HCT116 (cell line): ENCODE data around the gene RASL11A. TPM values are rescaled to one million over a fixed set of nuclear protein-coding genes. Genes with fewer than 3 reads are reported as not detected.

Experiments
- ATAC-seq: fragments of 200-7000 bp; cut with Tn5 transposase; 2 replicates; pipeline ENCODE4 v1.9.1; 2020; ENCODE audit warnings: mild to moderate bottlenecking, moderate library complexity
- BruUV-seq: library from RNA; stranded (reverse); fragments of 400-500 nt; replicated peaks from 2 replicates; lab custom pipeline; 2021; lab: Mats Ljungman, UMichigan
- CTCF ChIA-PET: fragments of 300-600 bp; sonication (Branson Sonifier 250); formaldehyde crosslinking; loops from one replicate; lab custom pipeline; 2021; ENCODE audit warnings: antibody characterized with exemption; lab: Charles Lee
- POLR2A ChIA-PET: fragments of 300-600, 350-600 bp; sonication (Branson Sonifier 250); formaldehyde crosslinking; loops from one replicate; lab custom pipeline; 2021; ENCODE audit warnings: antibody characterized with exemption; lab: Charles Lee
- RAD21 ChIA-PET, 2 experiments: fragments of 300-600 bp; sonication (Branson Sonifier 250); formaldehyde crosslinking; loops; one replicate each; lab custom pipeline; 2023; ENCODE audit warnings: low total read pairs in 2 of 2; ENCODE audit not compliant: uncharacterized antibody in 2 of 2, unreplicated experiment in 2 of 2, low non-redundant PET in 1 of 2; lab: Charles Lee
- DNase-seq: peaks from one replicate; pipeline ENCODE4 v3.0.0-alpha.2; 2010; ENCODE audit warnings: low read depth, low spot score
- H2AFZ ChIP-seq: fragments of 200-600 bp; shearing (Covaris generic), sonication (generic); 2 replicates; pipeline ENCODE4 v1.6.1; 2017; ENCODE audit warnings: low read depth, mixed run types, mixed read lengths, antibody characterized with exemption, low read length; ENCODE audit not compliant: poor library complexity, severe bottlenecking
- H3K27ac ChIP-seq: 2 replicates; pipeline ENCODE4 v1.5.1; 2012; ENCODE audit warnings: low read depth, low read length
- H3K27me3 ChIP-seq: fragments of 200-600 bp; sonication (generic); 2 replicates; pipeline ENCODE4 v1.6.1; 2016; ENCODE audit warnings: mixed run types, low read length, mixed read lengths; ENCODE audit not compliant: insufficient read depth
- H3K36me3 ChIP-seq, 2 experiments: fragments of 200-500 bp in 1 of 2; fragments of 200-600 bp in 1 of 2; sonication (Bioruptor generic) in 1 of 2; sonication (generic) in 1 of 2; 2 replicates each; pipeline versions ENCODE4 v1.5.1 to v1.6.1; 2014 to 2016; ENCODE audit warnings: low read length in 2 of 2, inconsistent platforms in 1 of 2, mixed read lengths in 1 of 2, mixed run types in 1 of 2; ENCODE audit not compliant: insufficient read depth in 2 of 2, control insufficient read depth in 1 of 2
- H3K4me1 ChIP-seq, 2 experiments: fragments of 200-600 bp in 1 of 2; sonication (generic) in 1 of 2; 2 replicates each; pipeline versions ENCODE4 v1.5.1 to v1.6.1; 2012 to 2017; ENCODE audit warnings: low read length in 2 of 2, inconsistent platforms in 1 of 2, mild to moderate bottlenecking in 1 of 2, mixed read lengths in 1 of 2, mixed run types in 1 of 2, moderate library complexity in 1 of 2; ENCODE audit not compliant: insufficient read depth in 2 of 2, control insufficient read depth in 1 of 2
- H3K4me2 ChIP-seq: fragments of 200-600 bp; sonication (generic); 2 replicates; pipeline ENCODE4 v1.6.1; 2017; ENCODE audit warnings: mixed run types, low read length, mixed read lengths
- H3K4me3 ChIP-seq, 2 experiments: fragments of 200-600 bp in 1 of 2; sonication (generic) in 1 of 2; replicated peaks in 1 of 2; 2 replicates each; pipeline ENCODE4 v1.5.1; 2011 to 2016; ENCODE audit warnings: low read length in 2 of 2, control low read depth in 1 of 2, low read depth in 1 of 2, mild to moderate bottlenecking in 1 of 2, mixed read lengths in 1 of 2, mixed run types in 1 of 2
- H3K79me2 ChIP-seq: fragments of 200-600 bp; sonication (generic); 2 replicates; pipeline ENCODE4 v1.6.1; 2017; ENCODE audit warnings: mild to moderate bottlenecking, mixed run types, low read length, moderate library complexity, mixed read lengths; ENCODE audit not compliant: insufficient read depth
- H3K9ac ChIP-seq: fragments of 200-600 bp; sonication (generic); 2 replicates; pipeline ENCODE4 v1.6.1; 2016; ENCODE audit warnings: low read length, mixed read lengths
- H3K9me2 ChIP-seq: fragments of 200-600 bp; sonication (generic), shearing (Covaris generic); 2 replicates; pipeline ENCODE4 v1.6.1; 2017; ENCODE audit warnings: mixed run types, mild to moderate bottlenecking, moderate library complexity; ENCODE audit not compliant: insufficient read depth
- H3K9me3 ChIP-seq, 2 experiments: fragments of 200-500 bp in 1 of 2; fragments of 200-600 bp in 1 of 2; sonication (Bioruptor generic) in 1 of 2; sonication (generic) in 1 of 2; 2 replicates each; pipeline ENCODE4 v1.6.1; 2014 to 2017; ENCODE audit warnings: low read length in 2 of 2, mixed read lengths in 2 of 2, inconsistent platforms in 1 of 2, low read depth in 1 of 2, mild to moderate bottlenecking in 1 of 2, mixed run types in 1 of 2, moderate library complexity in 1 of 2; ENCODE audit not compliant: control insufficient read depth in 1 of 2, insufficient read depth in 1 of 2
- H4K20me1 ChIP-seq: fragments of 200-600 bp; sonication (generic), shearing (Covaris generic); 2 replicates; pipeline ENCODE4 v1.6.1; 2017; ENCODE audit warnings: mixed run types, mild to moderate bottlenecking, moderate library complexity; ENCODE audit not compliant: insufficient read depth
- CBX3 ChIP-seq: IDR thresholded peaks from 2 replicates; pipeline ENCODE4 v1.6.1; 2012; ENCODE audit warnings: low read depth
- CEBPB ChIP-seq: IDR thresholded peaks from 2 replicates; pipeline ENCODE4 v1.6.1; 2012; ENCODE audit warnings: low read depth
- EGR1 ChIP-seq: IDR thresholded peaks from 2 replicates; pipeline ENCODE4 v1.6.1; 2012; ENCODE audit warnings: low read depth
- EZH2 ChIP-seq: fragments of 200-600 bp; sonication (generic); IDR thresholded peaks from 2 replicates; pipeline ENCODE4 v1.6.1; 2017; ENCODE audit warnings: antibody characterized with exemption, mixed run types
- FOSL1 ChIP-seq: IDR thresholded peaks from 2 replicates; pipeline ENCODE4 v1.6.1; 2012; ENCODE audit warnings: low read depth
- JUND ChIP-seq: IDR thresholded peaks from 2 replicates; pipeline ENCODE4 v1.6.1; 2012
- RAD21 ChIP-seq: IDR thresholded peaks from 2 replicates; pipeline ENCODE4 v1.6.1; 2012; ENCODE audit warnings: low read depth, mild to moderate bottlenecking
- SP1 ChIP-seq: IDR thresholded peaks from 2 replicates; pipeline ENCODE4 v1.6.1; 2012; ENCODE audit warnings: low read depth
- TCF7L2 ChIP-seq: IDR thresholded peaks from 2 replicates; pipeline ENCODE4 v1.7.0; 2011; ENCODE audit warnings: borderline replicate concordance, inconsistent platforms; ENCODE audit not compliant: insufficient read depth, insufficient read length; ENCODE audit errors: extremely low read depth
- YY1 ChIP-seq: IDR thresholded peaks from 2 replicates; pipeline ENCODE4 v1.6.1; 2011; ENCODE audit warnings: low read length, low read depth, moderate library complexity, mild to moderate bottlenecking; ENCODE audit not compliant: insufficient replicate concordance; ENCODE audit errors: extremely low read depth
- ZFX ChIP-seq: fragments of 450-650 bp; IDR thresholded peaks from 2 replicates; pipeline ENCODE4 v1.6.1; 2017
- ZNF274 ChIP-seq: fragments of 200-500 bp; sonication (Bioruptor generic); IDR thresholded peaks from 2 replicates; pipeline ENCODE4 v1.6.1; 2014; ENCODE audit warnings: mild to moderate bottlenecking, low read depth, low read length, inconsistent platforms
- intact Hi-C: fragments of 100-400 bp; cut with micrococcal nuclease; formaldehyde crosslinking; loops from 2 replicates; pipeline ENCODE4 v1.10.0; 2022
- total RNA-seq: library from RNA; stranded (reverse); gene quantifications from one replicate; pipeline ENCODE4 v1.2.1, GENCODE V29; 2021; ENCODE audit not compliant: unreplicated experiment
- TF ChIP-seq, protein P1 (sequence below): IDR thresholded peaks from 2 replicates; pipeline ENCODE4 v1.6.1; 2011; ENCODE audit warnings: mild to moderate bottlenecking, low read length, moderate library complexity; ENCODE audit not compliant: insufficient replicate concordance; ENCODE audit errors: extremely low read depth
- TF ChIP-seq, protein P2 (sequence below): IDR thresholded peaks from 2 replicates; pipeline ENCODE4 v1.6.1; 2012; ENCODE audit warnings: low read depth
- TF ChIP-seq, protein P3 (sequence below), 3 experiments: fragments of 200-600 bp in 1 of 3; sonication (generic) in 1 of 3; IDR thresholded peaks in 2 of 3; conservative IDR thresholded peaks in 1 of 3; 2 replicates each; pipeline ENCODE4 v1.5.1; 2012 to 2017; ENCODE audit warnings: low read depth in 2 of 3, low read length in 2 of 3, antibody characterized with exemption in 1 of 3, borderline replicate concordance in 1 of 3, control low read depth in 1 of 3, mild to moderate bottlenecking in 1 of 3, mixed read lengths in 1 of 3, mixed run types in 1 of 3, moderate library complexity in 1 of 3; ENCODE audit not compliant: insufficient read depth in 1 of 3
- TF ChIP-seq, protein P4 (sequence below): IDR thresholded peaks from 2 replicates; pipeline ENCODE4 v1.6.1; 2012
- TF ChIP-seq, protein P5 (sequence below): IDR thresholded peaks from 2 replicates; pipeline ENCODE4 v1.6.1; 2012

The RASL11A gene
- total RNA-seq, 1 experiment from 2014 or later: 5.0 TPM

DNA sequence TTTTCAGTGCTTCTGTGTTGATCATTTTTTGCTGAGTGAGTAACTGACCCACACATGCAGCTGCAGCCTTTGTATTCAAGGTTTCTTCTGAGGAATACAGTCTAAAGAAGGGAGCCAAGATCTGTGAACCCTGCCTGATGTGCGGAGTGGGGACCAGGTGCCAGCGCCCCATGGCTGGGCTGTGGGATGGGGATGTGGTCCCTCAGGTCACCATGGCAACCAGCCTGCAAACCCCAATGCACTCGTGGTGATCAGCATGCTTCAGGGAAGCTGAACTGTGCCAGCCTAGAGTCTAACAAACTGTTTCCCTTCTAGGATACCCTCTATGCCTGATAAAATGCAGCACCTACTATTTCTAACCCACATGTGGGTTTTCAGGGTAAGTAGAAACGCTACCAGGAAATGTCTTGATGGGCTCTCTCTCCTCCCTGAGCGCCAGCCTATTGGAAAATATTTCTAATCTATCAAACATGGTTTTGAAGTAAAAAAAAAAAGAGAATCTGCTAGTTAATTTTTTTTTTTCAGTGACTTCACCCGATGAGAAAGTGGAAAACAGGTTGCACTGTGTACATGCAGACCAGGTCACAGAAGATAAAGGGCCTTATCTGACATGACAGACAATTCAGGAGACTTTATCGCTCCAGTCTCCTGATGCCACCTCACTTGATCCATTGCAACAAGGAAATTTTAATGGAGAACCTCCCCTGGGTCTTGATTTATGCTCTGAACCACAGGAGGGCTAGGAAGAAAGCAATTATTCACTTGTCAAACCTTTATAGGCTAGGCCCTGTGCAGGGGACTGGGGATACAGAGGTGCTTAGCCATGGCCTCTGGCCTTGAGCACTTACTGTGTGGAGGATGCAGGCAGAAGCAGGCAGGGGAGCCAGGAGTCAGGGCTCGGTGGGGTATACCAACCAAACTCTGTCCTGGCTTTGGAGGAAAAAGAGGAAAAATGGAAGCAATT lies 51.1 kb downstream of the RASL11A start:
- Histone ChIP-seq H3K27me3 (no peaks in the 10 kb centered on the region), H3K9me2 (no peaks in the 10 kb centered on the region), H4K20me1 (no peaks in the 10 kb centered on the region), H3K27ac (no peak overlapping the region), H3K79me2 (no peaks in the 10 kb centered on the region), H3K36me3 (no peaks in the 10 kb centered on the region), H2AFZ (no peak overlapping the region), H3K4me1 (no peaks in the 10 kb centered on the region), H3K4me2 (no peak overlapping the region), H3K9ac (no peak overlapping the region), H3K9me3 (no peaks in the 10 kb centered on the region), H3K4me3 (no peak overlapping the region)
- CTCF ChIA-PET: no interaction called here
- POLR2A ChIA-PET: no interaction called here
- intact Hi-C loops: no loop called here
- RAD21 ChIA-PET: no interaction called here
- TF ChIP-seq, protein P1, sequence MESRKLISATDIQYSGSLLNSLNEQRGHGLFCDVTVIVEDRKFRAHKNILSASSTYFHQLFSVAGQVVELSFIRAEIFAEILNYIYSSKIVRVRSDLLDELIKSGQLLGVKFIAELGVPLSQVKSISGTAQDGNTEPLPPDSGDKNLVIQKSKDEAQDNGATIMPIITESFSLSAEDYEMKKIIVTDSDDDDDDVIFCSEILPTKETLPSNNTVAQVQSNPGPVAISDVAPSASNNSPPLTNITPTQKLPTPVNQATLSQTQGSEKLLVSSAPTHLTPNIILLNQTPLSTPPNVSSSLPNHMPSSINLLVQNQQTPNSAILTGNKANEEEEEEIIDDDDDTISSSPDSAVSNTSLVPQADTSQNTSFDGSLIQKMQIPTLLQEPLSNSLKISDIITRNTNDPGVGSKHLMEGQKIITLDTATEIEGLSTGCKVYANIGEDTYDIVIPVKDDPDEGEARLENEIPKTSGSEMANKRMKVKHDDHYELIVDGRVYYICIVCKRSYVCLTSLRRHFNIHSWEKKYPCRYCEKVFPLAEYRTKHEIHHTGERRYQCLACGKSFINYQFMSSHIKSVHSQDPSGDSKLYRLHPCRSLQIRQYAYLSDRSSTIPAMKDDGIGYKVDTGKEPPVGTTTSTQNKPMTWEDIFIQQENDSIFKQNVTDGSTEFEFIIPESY: no peak
- TF ChIP-seq CBX3 (no peak), ZNF274 (no peak), TCF7L2 (no peak), CEBPB (no peak), RAD21 (no peak), YY1 (no peak), EGR1 (no peak), JUND (no peak), EZH2 (no peak), ZFX (no peak), FOSL1 (no peak), SP1 (no peak)
- TF ChIP-seq, protein P2, sequence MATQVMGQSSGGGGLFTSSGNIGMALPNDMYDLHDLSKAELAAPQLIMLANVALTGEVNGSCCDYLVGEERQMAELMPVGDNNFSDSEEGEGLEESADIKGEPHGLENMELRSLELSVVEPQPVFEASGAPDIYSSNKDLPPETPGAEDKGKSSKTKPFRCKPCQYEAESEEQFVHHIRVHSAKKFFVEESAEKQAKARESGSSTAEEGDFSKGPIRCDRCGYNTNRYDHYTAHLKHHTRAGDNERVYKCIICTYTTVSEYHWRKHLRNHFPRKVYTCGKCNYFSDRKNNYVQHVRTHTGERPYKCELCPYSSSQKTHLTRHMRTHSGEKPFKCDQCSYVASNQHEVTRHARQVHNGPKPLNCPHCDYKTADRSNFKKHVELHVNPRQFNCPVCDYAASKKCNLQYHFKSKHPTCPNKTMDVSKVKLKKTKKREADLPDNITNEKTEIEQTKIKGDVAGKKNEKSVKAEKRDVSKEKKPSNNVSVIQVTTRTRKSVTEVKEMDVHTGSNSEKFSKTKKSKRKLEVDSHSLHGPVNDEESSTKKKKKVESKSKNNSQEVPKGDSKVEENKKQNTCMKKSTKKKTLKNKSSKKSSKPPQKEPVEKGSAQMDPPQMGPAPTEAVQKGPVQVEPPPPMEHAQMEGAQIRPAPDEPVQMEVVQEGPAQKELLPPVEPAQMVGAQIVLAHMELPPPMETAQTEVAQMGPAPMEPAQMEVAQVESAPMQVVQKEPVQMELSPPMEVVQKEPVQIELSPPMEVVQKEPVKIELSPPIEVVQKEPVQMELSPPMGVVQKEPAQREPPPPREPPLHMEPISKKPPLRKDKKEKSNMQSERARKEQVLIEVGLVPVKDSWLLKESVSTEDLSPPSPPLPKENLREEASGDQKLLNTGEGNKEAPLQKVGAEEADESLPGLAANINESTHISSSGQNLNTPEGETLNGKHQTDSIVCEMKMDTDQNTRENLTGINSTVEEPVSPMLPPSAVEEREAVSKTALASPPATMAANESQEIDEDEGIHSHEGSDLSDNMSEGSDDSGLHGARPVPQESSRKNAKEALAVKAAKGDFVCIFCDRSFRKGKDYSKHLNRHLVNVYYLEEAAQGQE: no peak
- TF ChIP-seq, protein P3, sequence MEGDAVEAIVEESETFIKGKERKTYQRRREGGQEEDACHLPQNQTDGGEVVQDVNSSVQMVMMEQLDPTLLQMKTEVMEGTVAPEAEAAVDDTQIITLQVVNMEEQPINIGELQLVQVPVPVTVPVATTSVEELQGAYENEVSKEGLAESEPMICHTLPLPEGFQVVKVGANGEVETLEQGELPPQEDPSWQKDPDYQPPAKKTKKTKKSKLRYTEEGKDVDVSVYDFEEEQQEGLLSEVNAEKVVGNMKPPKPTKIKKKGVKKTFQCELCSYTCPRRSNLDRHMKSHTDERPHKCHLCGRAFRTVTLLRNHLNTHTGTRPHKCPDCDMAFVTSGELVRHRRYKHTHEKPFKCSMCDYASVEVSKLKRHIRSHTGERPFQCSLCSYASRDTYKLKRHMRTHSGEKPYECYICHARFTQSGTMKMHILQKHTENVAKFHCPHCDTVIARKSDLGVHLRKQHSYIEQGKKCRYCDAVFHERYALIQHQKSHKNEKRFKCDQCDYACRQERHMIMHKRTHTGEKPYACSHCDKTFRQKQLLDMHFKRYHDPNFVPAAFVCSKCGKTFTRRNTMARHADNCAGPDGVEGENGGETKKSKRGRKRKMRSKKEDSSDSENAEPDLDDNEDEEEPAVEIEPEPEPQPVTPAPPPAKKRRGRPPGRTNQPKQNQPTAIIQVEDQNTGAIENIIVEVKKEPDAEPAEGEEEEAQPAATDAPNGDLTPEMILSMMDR (IDR thresholded peaks at IDR 0.05 in 2 of 3, conservative IDR thresholded peaks at IDR 0.05 in 1 of 3; ENCODE audit: borderline replicate concordance in 1 of 3, insufficient read depth in 1 of 3, low read depth in 2 of 3, low read length in 2 of 3): no peak
- TF ChIP-seq, protein P4, sequence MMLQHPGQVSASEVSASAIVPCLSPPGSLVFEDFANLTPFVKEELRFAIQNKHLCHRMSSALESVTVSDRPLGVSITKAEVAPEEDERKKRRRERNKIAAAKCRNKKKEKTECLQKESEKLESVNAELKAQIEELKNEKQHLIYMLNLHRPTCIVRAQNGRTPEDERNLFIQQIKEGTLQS: no peak
- TF ChIP-seq, protein P5, sequence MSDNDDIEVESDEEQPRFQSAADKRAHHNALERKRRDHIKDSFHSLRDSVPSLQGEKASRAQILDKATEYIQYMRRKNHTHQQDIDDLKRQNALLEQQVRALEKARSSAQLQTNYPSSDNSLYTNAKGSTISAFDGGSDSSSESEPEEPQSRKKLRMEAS: no peak
- no TSS peak for BruUV-seq
- DNase-seq (no peak), ATAC-seq (no peak)
